Thymus (tissue), 11 donors: ENCODE measurements around the gene SH3GLB1. TPM values are rescaled to one million over a fixed set of nuclear protein-coding genes. Genes with fewer than 3 reads are reported as not detected.

Experiments
- DNase-seq, 9 donors: peaks; one replicate each; pipeline ENCODE4 v3.0.0-alpha.2; 2013; ENCODE audit warnings: low spot score in 9 of 9, low read depth in 6 of 9, missing footprints in 1 of 9
- H3K27ac ChIP-seq, 2 donors: one replicate each; pipeline ENCODE4 v1.5.1; 2013; ENCODE audit warnings: control low read depth in 1 of 2, low read depth in 1 of 2, low read length in 1 of 2, mild to moderate bottlenecking in 1 of 2, moderate library complexity in 1 of 2
- H3K27me3 ChIP-seq, 2 donors: one replicate each; pipeline ENCODE4 v1.5.1; 2013; ENCODE audit warnings: low read length in 1 of 2; ENCODE audit not compliant: control insufficient read depth in 2 of 2, insufficient read depth in 1 of 2
- H3K36me3 ChIP-seq, 2 donors: one replicate each; pipeline ENCODE4 v1.5.1; 2013; ENCODE audit warnings: low read length in 1 of 2, mild to moderate bottlenecking in 1 of 2, moderate library complexity in 1 of 2; ENCODE audit not compliant: control insufficient read depth in 2 of 2, insufficient read depth in 2 of 2
- H3K4me1 ChIP-seq, 2 donors: one replicate each; pipeline ENCODE4 v1.5.1; 2013; ENCODE audit warnings: low read length in 2 of 2; ENCODE audit not compliant: control insufficient read depth in 2 of 2, insufficient read depth in 2 of 2
- H3K4me3 ChIP-seq, 2 donors: one replicate each; pipeline ENCODE4 v1.5.1; 2013; ENCODE audit warnings: low read length in 2 of 2, control low read depth in 1 of 2, mild to moderate bottlenecking in 1 of 2
- H3K9me3 ChIP-seq, 2 donors: one replicate each; pipeline ENCODE4 v1.5.1; 2013; ENCODE audit warnings: low read length in 1 of 2, mild to moderate bottlenecking in 1 of 2; ENCODE audit not compliant: control insufficient read depth in 2 of 2, insufficient read depth in 1 of 2
- WGBS: extraction: QIAGEN DNeasy Blood & Tissue Kit; methylation state at CpG from one replicate; pipeline ENCODE4 v1.1.7; 2013; 5-methylcytosine and 5-hydroxymethylcytosine counted together
- polyA plus RNA-seq: library from polyadenylated mRNA; stranded (reverse); fragments of 200-250 nt; gene quantifications from one replicate; pipeline ENCODE4 v1.2.3, GENCODE V29; 2013
- total RNA-seq: library from RNA; stranded (reverse); fragments of 120-200 nt; gene quantifications from one replicate; pipeline ENCODE4 v1.2.4, GENCODE V29; 2013
- donor health status: healthy.

Gene SH3GLB1
- total and polyA plus RNA-seq, 2 donors = 24.2 to 33.6 TPM

GRCh38 chr1:86713477-86713876 lies 9.1 kb downstream of the SH3GLB1 start:
- 94% methylated on average over 3 of the region's 3 CpGs for WGBS
- no peaks in the 10 kb centered on the region for H3K4me1 ChIP-seq

GRCh38 chr1:86714159-86714558 lies 9.8 kb downstream of the SH3GLB1 start:
- H3K27ac ChIP-seq = no peak overlapping the region
- H3K4me3 ChIP-seq = no peak overlapping the region
- 100% methylated on average over 1 of the region's 1 CpG for WGBS
- H3K9me3 ChIP-seq = no peaks in the 10 kb centered on the region
- H3K27me3 ChIP-seq = no peaks in the 10 kb centered on the region
- no peaks in the 10 kb centered on the region for H3K4me1 ChIP-seq
- H3K36me3 ChIP-seq = peaks cover 0 to 15% of the 10 kb centered on the region in 2 donors
- DNase-seq = no peak

More at GRCh38 chr1:86713477-86713876, 9.1 kb downstream of the SH3GLB1 start:
- no peak for DNase-seq
- H3K9me3 ChIP-seq = no peaks in the 10 kb centered on the region
- H3K4me3 ChIP-seq = no peak overlapping the region
- no peak overlapping the region for H3K27ac ChIP-seq
- peaks cover 0 to 15% of the 10 kb centered on the region in 2 donors for H3K36me3 ChIP-seq
- H3K27me3 ChIP-seq = no peaks in the 10 kb centered on the region

- Histone ChIP-seq H3K4me1 (no peaks in the 10 kb centered on the region), H3K27me3 (no peaks in the 10 kb centered on the region), H3K4me3 (no peak overlapping the region), H3K9me3 (no peaks in the 10 kb centered on the region), H3K27ac (no peak overlapping the region), H3K36me3 (peaks cover 0 to 19% of the 10 kb centered on the region in 2 donors)
- WGBS = 94% methylated on average over 3 of the region's 3 CpGs
- no peak for DNase-seq
Measured at GRCh38 chr1:86714561-86715244, 10.3 kb downstream of the SH3GLB1 start.

DNA sequence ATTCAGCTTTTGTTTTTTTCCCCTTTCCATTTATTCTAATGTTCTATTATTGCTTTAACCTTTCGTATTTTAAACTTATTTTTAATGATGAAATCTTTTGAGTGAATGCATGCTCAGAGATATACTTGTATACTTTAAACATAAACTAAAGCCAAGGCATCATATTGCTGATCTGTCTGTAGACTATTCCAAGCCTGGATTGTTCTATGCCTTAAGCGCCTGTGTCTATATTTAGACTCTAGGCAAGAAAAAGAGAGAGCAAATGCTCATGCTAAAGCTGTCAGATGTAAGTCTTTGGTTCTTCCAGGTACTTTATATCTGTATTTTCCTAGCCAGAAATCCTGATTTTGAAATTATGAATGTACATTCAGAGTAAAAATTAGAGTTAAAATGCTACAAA lies 14.4 kb downstream of the SH3GLB1 start:
- Histone ChIP-seq H3K4me3 (no peak overlapping the region), H3K9me3 (no peaks in the 10 kb centered on the region), H3K36me3 (peaks cover 3 to 38% of the 10 kb centered on the region in 2 donors), H3K27ac (no peak overlapping the region), H3K4me1 (no peaks in the 10 kb centered on the region), H3K27me3 (no peaks in the 10 kb centered on the region)
- DNase-seq = no peak
- WGBS = 99% methylated on average over 2 of the region's 2 CpGs

DNA sequence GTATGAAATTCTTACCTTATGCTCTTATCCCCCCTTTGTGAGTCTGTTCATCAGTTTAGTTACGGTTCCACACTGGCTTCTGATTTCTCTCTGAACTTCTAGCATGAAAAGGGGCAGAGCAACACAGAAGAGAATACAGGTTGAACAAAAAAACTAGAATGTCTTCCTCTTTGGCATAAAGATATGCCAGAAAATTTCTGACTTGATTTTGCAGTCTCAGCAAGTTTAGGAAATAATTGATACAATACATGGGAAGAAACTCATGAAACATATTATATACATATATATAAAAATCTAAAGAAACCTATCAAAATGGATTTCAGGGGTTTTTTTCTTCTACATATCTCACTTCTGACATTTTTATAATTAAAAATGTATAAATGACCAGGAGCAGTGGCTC lies 27.0 kb downstream of the SH3GLB1 start:
- peaks cover 3 to 36% of the 10 kb centered on the region in 2 donors for H3K36me3 ChIP-seq
- 99% methylated on average over 1 of the region's 1 CpG for WGBS
- DNase-seq = no peak

GRCh38 chr1:86733340-86733739 lies 29.0 kb downstream of the SH3GLB1 start:
- Histone ChIP-seq H3K4me3 (no peak overlapping the region), H3K27me3 (no peaks in the 10 kb centered on the region), H3K4me1 (no peaks in the 10 kb centered on the region), H3K27ac (no peak overlapping the region), H3K36me3 (peaks cover 3 to 45% of the 10 kb centered on the region in 2 donors), H3K9me3 (no peaks in the 10 kb centered on the region)
- DNase-seq = no peak
- 48% methylated on average over 2 of the region's 2 CpGs for WGBS

More for the DNA sequence above, 27.0 kb downstream of the SH3GLB1 start:
- no peak overlapping the region for H3K27ac ChIP-seq
- no peak overlapping the region for H3K4me3 ChIP-seq
- H3K9me3 ChIP-seq = no peaks in the 10 kb centered on the region
- no peaks in the 10 kb centered on the region for H3K27me3 ChIP-seq
- no peaks in the 10 kb centered on the region for H3K4me1 ChIP-seq

GRCh38 chr1:86739648-86740509 lies 35.5 kb downstream of the SH3GLB1 start:
- H3K9me3 ChIP-seq = no peaks in the 10 kb centered on the region
- peak in 7 of 9 donors; percentile 5 to 57 (median 20) for DNase-seq
- peaks cover 0 to 2% of the 10 kb centered on the region in 2 donors for H3K4me1 ChIP-seq
- no peak overlapping the region for H3K4me3 ChIP-seq
- no peaks in the 10 kb centered on the region for H3K27me3 ChIP-seq
- peak overlapping the region in 1 of 2 donors; percentile 48 for H3K27ac ChIP-seq
- H3K36me3 ChIP-seq = peaks cover 16 to 67% of the 10 kb centered on the region in 2 donors
- WGBS = 45% methylated on average over 3 of the region's 3 CpGs

GRCh38 chr1:86741947-86742572 lies 37.7 kb downstream of the SH3GLB1 start:
- Histone ChIP-seq H3K4me3 (no peak overlapping the region), H3K4me1 (peaks cover 0 to 2% of the 10 kb centered on the region in 2 donors), H3K9me3 (no peaks in the 10 kb centered on the region), H3K27me3 (no peaks in the 10 kb centered on the region), H3K36me3 (peaks cover 13 to 59% of the 10 kb centered on the region in 2 donors), H3K27ac (no peak overlapping the region)
- WGBS = 87% methylated on average over 6 of the region's 6 CpGs
- DNase-seq = peak in 3 of 9 donors; percentile 21 to 37 (median 24)

- no peak for DNase-seq
- H3K36me3 ChIP-seq = peaks cover 7 to 32% of the 10 kb centered on the region in 2 donors
- no peak overlapping the region for H3K27ac ChIP-seq
- no peaks in the 10 kb centered on the region for H3K9me3 ChIP-seq
- no peak overlapping the region for H3K4me3 ChIP-seq
- no peaks in the 10 kb centered on the region for H3K4me1 ChIP-seq
- WGBS = 94% methylated on average over 1 of the region's 1 CpG
- H3K27me3 ChIP-seq = no peaks in the 10 kb centered on the region
Measured at GRCh38 chr1:86747304-86747703, 42.9 kb downstream of the SH3GLB1 start.
